Stimulated activated CD4-positive, alpha-beta T cell treated with anti-CD3 and anti-CD28 coated beads, TNF-alpha, amount 100 ng/mL, for 24 hours (primary cell): Measurements from ENCODE around the gene SGSM1.

Experiments used
- DNase-seq, 3 experiments: peaks; one replicate each; pipeline ENCODE4 v3.0.0-alpha.2; 2020; ENCODE audit warnings: low read depth in 3 of 3

Gene SGSM1

GRCh38 chr22:24807284-24807950 lies 1.4 kb downstream of the SGSM1 start:
- no peak for DNase-seq

- DNase-seq, result no peak
These were observed 3.3 kb downstream of the SGSM1 start for GRCh38 chr22:24809331-24809730.

GRCh38 chr22:24810043-24810749 lies 4.2 kb downstream of the SGSM1 start:
- DNase-seq, result no peak

GRCh38 chr22:24812950-24813775 lies 7.2 kb downstream of the SGSM1 start:
- DNase-seq, result no peak

- no peak for DNase-seq
These were observed 8.1 kb downstream of the SGSM1 start for GRCh38 chr22:24813861-24814770.

- DNase-seq, result no peak
These were observed 10.8 kb downstream of the SGSM1 start for GRCh38 chr22:24816806-24817205.

GRCh38 chr22:24819487-24819886 lies 13.5 kb downstream of the SGSM1 start:
- DNase-seq, result no peak

- DNase-seq, result no peak
These were observed 14.0 kb downstream of the SGSM1 start for GRCh38 chr22:24819911-24820461.

GRCh38 chr22:24822471-24822870 lies 16.5 kb downstream of the SGSM1 start:
- DNase-seq, result no peak

- DNase-seq, result no peak
These were observed 17.8 kb downstream of the SGSM1 start for GRCh38 chr22:24823787-24824186.

GRCh38 chr22:24824250-24824649 lies 18.2 kb downstream of the SGSM1 start:
- no peak for DNase-seq

- no peak for DNase-seq
These were observed 18.9 kb downstream of the SGSM1 start for GRCh38 chr22:24824915-24825314.

GRCh38 chr22:24826710-24827285 lies 20.8 kb downstream of the SGSM1 start:
- DNase-seq, result no peak

- DNase-seq, result no peak
These were observed 21.3 kb downstream of the SGSM1 start for GRCh38 chr22:24827296-24827695.

GRCh38 chr22:24830205-24830979 lies 24.4 kb downstream of the SGSM1 start:
- DNase-seq, result no peak

- no peak for DNase-seq
These were observed 25.7 kb downstream of the SGSM1 start for GRCh38 chr22:24831687-24832086.

- DNase-seq, result no peak
These were observed 28.0 kb downstream of the SGSM1 start for GRCh38 chr22:24833881-24834495.

- DNase-seq, result no peak
These were observed 29.0 kb downstream of the SGSM1 start for GRCh38 chr22:24834845-24835570.

- no peak for DNase-seq
These were observed 30.3 kb downstream of the SGSM1 start for GRCh38 chr22:24836282-24836681.
